Epithelial cell of esophagus (primary cell): ENCODE results near the gene TMC5.

Source experiments
- DNase-seq: peaks from one replicate; pipeline ENCODE4 v3.0.0; 2010; ENCODE audit warnings: low read depth
- H3K4me3 ChIP-seq: 2 replicates; pipeline ENCODE4 v1.5.1; 2011; ENCODE audit warnings: mild to moderate bottlenecking, low read length, control low read depth
- CTCF ChIP-seq: IDR thresholded peaks from 2 replicates; pipeline ENCODE4 v1.5.1; 2011; ENCODE audit warnings: low read depth, mild to moderate bottlenecking, low read length, control low read depth, inconsistent platforms; ENCODE audit not compliant: insufficient read depth; ENCODE audit errors: missing control alignments

The TMC5 gene

GRCh38 chr16:19490619-19491018 lies 72.9 kb downstream of the TMC5 start:
- TF ChIP-seq CTCF: no peak
- no peak overlapping the region for H3K4me3 ChIP-seq
- no peak for DNase-seq

- no peak overlapping the region for H3K4me3 ChIP-seq
- TF ChIP-seq CTCF: no peak
- DNase-seq: no peak
Measured at GRCh38 chr16:19497176-19497575, 79.5 kb downstream of the TMC5 start.

DNA sequence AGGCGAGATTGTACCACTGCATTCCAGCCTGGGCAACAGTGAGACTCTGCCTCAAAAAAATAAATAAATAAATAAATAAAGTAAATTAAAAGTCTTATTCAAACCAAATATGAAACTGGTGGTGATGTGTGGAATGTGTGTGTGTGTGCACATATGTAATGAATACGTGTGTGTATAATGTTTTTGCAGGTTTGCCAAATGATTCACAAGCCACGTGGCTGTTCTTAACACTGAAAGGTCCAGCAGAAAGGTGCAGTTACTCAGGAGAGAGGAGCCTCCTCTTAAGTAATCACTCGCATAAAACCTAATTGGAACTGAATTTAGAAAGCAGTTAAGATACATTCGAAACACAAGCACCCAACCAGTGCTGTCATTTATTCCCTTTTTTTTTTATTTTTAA lies 81.3 kb downstream of the TMC5 start:
- H3K4me3 ChIP-seq: no peak overlapping the region
- DNase-seq: peak; percentile 58
- no peak for TF ChIP-seq CTCF

- TF ChIP-seq CTCF: no peak
- H3K4me3 ChIP-seq: no peak overlapping the region
- peak; percentile 78 for DNase-seq
Measured at GRCh38 chr16:19499481-19499880, 81.8 kb downstream of the TMC5 start.

DNA sequence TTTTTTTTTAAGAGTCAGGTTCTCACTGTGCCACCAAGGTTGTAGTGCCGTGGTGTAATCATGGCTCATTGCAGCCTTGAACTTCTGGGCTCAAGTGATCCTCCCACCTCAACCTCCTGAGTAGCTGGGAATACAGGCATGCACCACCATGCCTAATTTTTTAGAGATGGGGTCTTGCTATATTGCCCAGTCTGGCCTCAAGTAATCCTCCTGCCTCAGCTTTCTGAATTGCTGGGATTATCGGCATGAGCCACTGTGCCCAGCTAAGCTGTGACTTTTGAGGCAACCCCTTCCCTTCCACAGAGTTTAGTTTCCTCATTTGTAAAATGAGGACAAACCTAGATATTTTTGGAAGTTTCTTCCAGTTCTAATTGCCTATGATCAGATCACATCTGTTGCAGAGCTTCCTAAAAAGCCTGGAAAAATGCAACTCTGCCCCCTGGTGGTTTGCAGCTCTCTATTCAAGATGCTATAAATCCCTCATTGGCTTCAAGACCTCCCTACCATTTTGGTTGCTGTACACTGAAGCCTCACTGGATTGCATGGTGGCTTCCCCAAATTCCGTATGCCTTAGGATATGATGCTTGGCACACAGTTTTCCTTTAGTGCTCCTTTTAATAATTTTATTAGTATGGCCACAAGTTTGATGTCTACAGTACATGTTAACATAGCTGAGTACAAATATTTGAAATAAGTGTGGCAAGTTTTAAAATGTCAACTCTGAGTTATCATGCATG lies 84.9 kb downstream of the TMC5 start:
- DNase-seq: peak; percentile 79
- no peak overlapping the region for H3K4me3 ChIP-seq
- TF ChIP-seq CTCF: peak; percentile 75

DNA sequence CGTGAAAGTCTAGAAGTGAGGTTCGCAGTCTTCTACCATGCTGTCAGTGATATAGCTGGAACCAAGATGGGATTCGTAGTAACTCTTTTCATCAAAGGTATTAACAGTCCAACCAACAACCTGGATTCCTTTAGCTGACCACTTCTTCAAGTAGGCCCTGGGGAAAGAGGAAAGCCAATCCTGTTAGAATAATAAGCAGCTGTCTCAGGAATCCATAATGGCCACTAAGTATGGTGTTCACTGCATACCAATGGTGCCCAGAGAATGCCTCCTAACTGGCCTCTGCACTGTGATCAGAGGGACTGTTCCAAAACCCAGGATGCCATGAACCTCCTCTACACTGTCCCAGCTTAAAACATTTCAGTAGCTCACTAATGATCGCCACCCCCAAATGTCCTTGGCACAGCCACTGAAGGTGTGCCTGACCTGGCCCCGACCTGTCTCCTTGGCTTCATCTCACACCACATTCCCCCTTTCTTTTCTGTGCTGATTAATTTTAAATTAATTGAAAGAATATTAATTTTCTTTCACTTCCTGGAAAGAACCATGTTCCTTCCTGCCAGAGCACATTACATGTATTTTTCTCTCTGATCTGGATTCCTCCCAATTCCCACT lies 85.9 kb downstream of the TMC5 start:
- no peak for TF ChIP-seq CTCF
- H3K4me3 ChIP-seq: no peak overlapping the region
- DNase-seq: no peak
